ENCODE data around the gene CTNNBL1. TPM values are rescaled to one million over a fixed set of nuclear protein-coding genes. Genes with fewer than 3 reads are reported as not detected.

Gene CTNNBL1
- total RNA-seq, 1 experiment from 2014 or later = 45.2 TPM

GRCh38 chr20:37649017-37649416, 44.8 kb upstream of the CTNNBL1 start:
- H3K27me3 Mint-ChIP-seq (ENCODE audit: insufficient read depth, unreplicated experiment) = peaks cover 56% of the 10 kb centered on the region
- no peak for DNase-seq (ENCODE audit: unreplicated experiment)
- ChIA-PET POLR2A (no interaction called here), CTCF (no interaction called here)
- H3K9me3 Mint-ChIP-seq (ENCODE audit: unreplicated experiment) = no peaks in the 10 kb centered on the region
- intact Hi-C loops (cut with micrococcal nuclease) = no loop called here
- no peak overlapping the region for H3K27ac Mint-ChIP-seq (ENCODE audit: low read depth, unreplicated experiment)
- no peak overlapping the region for H3K4me3 Mint-ChIP-seq (ENCODE audit: unreplicated experiment)
- H3K36me3 Mint-ChIP-seq (ENCODE audit: insufficient read depth, unreplicated experiment) = no peaks in the 10 kb centered on the region
- no TSS peak for BruUV-seq (replicated peaks)
- peaks cover 4% of the 10 kb centered on the region for H3K4me1 Mint-ChIP-seq (ENCODE audit: insufficient read depth, unreplicated experiment)
- TF ChIP-seq CTCF (IDR thresholded peaks at IDR 0.05; ENCODE audit: unreplicated experiment) = no peak

GRCh38 chr20:37649676-37650370, 44.0 kb upstream of the CTNNBL1 start:
- BruUV-seq (replicated peaks) = no TSS peak
- CTCF ChIA-PET = interaction anchor here (0.5 to 0.7 kb wide), 2 partner anchors 34 to 241 kb away, joined by 3 read pairs; no protein-coding TSS in a partner anchor

GRCh38 chr20:37650661-37651060, 43.2 kb upstream of the CTNNBL1 start:
- DNase-seq (ENCODE audit: unreplicated experiment) = no peak
- Mint-ChIP-seq H3K27ac (ENCODE audit: low read depth, unreplicated experiment) (no peak overlapping the region), H3K36me3 (ENCODE audit: insufficient read depth, unreplicated experiment) (no peaks in the 10 kb centered on the region), H3K4me3 (ENCODE audit: unreplicated experiment) (no peak overlapping the region), H3K9me3 (ENCODE audit: unreplicated experiment) (no peaks in the 10 kb centered on the region), H3K27me3 (ENCODE audit: insufficient read depth, unreplicated experiment) (peaks cover 53% of the 10 kb centered on the region), H3K4me1 (ENCODE audit: insufficient read depth, unreplicated experiment) (peaks cover 4% of the 10 kb centered on the region)
- no TSS peak for BruUV-seq (replicated peaks)
- POLR2A ChIA-PET = interaction anchor here (0.6 kb wide), 1 partner anchor 750 kb away, joined by 3 read pairs; no protein-coding TSS in a partner anchor
- CTCF ChIA-PET = interaction anchor here (0.7 kb wide), 1 partner anchor 35 kb away, joined by 3 read pairs; no protein-coding TSS in a partner anchor
- no peak for TF ChIP-seq CTCF (IDR thresholded peaks at IDR 0.05; ENCODE audit: unreplicated experiment)
- intact Hi-C loops (cut with micrococcal nuclease) = no loop called here

More at GRCh38 chr20:37649676-37650370, 44.0 kb upstream of the CTNNBL1 start:
- H3K36me3 Mint-ChIP-seq (ENCODE audit: insufficient read depth, unreplicated experiment) = no peaks in the 10 kb centered on the region
- no peak overlapping the region for H3K4me3 Mint-ChIP-seq (ENCODE audit: unreplicated experiment)
- H3K9me3 Mint-ChIP-seq (ENCODE audit: unreplicated experiment) = no peaks in the 10 kb centered on the region
- POLR2A ChIA-PET = no interaction called here
- intact Hi-C loops (cut with micrococcal nuclease) = no loop called here
- no peak for TF ChIP-seq CTCF (IDR thresholded peaks at IDR 0.05; ENCODE audit: unreplicated experiment)
- peaks cover 4% of the 10 kb centered on the region for H3K4me1 Mint-ChIP-seq (ENCODE audit: insufficient read depth, unreplicated experiment)
- no peak for DNase-seq (ENCODE audit: unreplicated experiment)
- no peak overlapping the region for H3K27ac Mint-ChIP-seq (ENCODE audit: low read depth, unreplicated experiment)
- peaks cover 53% of the 10 kb centered on the region for H3K27me3 Mint-ChIP-seq (ENCODE audit: insufficient read depth, unreplicated experiment)

GRCh38 chr20:37651932-37652331, 41.9 kb upstream of the CTNNBL1 start:
- POLR2A ChIA-PET = no interaction called here
- DNase-seq (ENCODE audit: unreplicated experiment) = peak; percentile 52
- no TSS peak for BruUV-seq (replicated peaks)
- Mint-ChIP-seq H3K27ac (ENCODE audit: low read depth, unreplicated experiment) (no peak overlapping the region), H3K4me3 (ENCODE audit: unreplicated experiment) (no peak overlapping the region), H3K27me3 (ENCODE audit: insufficient read depth, unreplicated experiment) (peaks cover 66% of the 10 kb centered on the region), H3K36me3 (ENCODE audit: insufficient read depth, unreplicated experiment) (no peaks in the 10 kb centered on the region), H3K4me1 (ENCODE audit: insufficient read depth, unreplicated experiment) (peaks cover 4% of the 10 kb centered on the region), H3K9me3 (ENCODE audit: unreplicated experiment) (no peaks in the 10 kb centered on the region)
- CTCF ChIA-PET = interaction anchor here (1.0 kb wide), 1 partner anchor 28 kb away, joined by 3 read pairs; no protein-coding TSS in a partner anchor
- intact Hi-C loops (cut with micrococcal nuclease) = no loop called here
- TF ChIP-seq CTCF (IDR thresholded peaks at IDR 0.05; ENCODE audit: unreplicated experiment) = peak; percentile 13
